DMS79 treated with DMSO at 0.1 percent for 48 hours (cell line): ENCODE measurements around the gene TGIF2LY.
"Not testable (repeated sequence)": the region's sequence is repeated elsewhere in the genome, so short reads cannot be mapped to it uniquely, and the experiment has no call there.

ENCODE experiments used
- DNase-seq: peaks from one replicate; lab custom pipeline; 2025; lab: John Stamatoyannopoulos, UW

Gene TGIF2LY

DNA sequence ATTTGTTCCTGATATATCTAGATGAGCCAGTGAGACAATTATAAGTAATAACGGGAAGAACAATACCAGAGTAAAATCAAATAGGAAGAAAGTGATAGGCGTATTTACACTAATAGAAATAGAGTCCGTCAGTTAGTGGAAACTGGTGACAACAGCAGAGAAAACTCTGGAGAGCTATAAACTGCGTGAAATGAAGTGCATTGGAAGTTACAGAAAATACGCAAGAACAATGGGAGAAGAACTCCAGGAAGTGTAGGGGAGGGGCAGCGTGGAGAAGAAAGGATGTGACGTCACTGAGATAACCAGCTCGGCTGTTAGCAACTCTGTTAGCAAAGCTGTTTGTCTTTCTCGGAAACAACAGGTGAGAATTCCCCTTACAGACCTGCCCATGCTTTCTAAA, at the start of gene TGIF2LY:
Gene TGIF2LY, plus strand, starts transcription at position 301 of the 400 bp plus-strand sequence. CDS start 178 bp downstream, outside the sequence.
- not testable (repeated sequence) for DNase-seq
